HCT116 (cell line): Measurements from ENCODE around the gene PPFIA2. TPM values are rescaled to one million over a fixed set of nuclear protein-coding genes. Genes with fewer than 3 reads are reported as not detected.

Experiments
- ATAC-seq: fragments of 200-7000 bp; cut with Tn5 transposase; 2 replicates; pipeline ENCODE4 v1.9.1; 2020; ENCODE audit warnings: mild to moderate bottlenecking, moderate library complexity
- BruUV-seq: library from RNA; stranded (reverse); fragments of 400-500 nt; replicated peaks from 2 replicates; lab custom pipeline; 2021; lab: Mats Ljungman, UMichigan
- CTCF ChIA-PET: fragments of 300-600 bp; sonication (Branson Sonifier 250); formaldehyde crosslinking; loops from one replicate; lab custom pipeline; 2021; ENCODE audit warnings: antibody characterized with exemption; lab: Charles Lee
- POLR2A ChIA-PET: fragments of 300-600, 350-600 bp; sonication (Branson Sonifier 250); formaldehyde crosslinking; loops from one replicate; lab custom pipeline; 2021; ENCODE audit warnings: antibody characterized with exemption; lab: Charles Lee
- RAD21 ChIA-PET, 2 experiments: fragments of 300-600 bp; sonication (Branson Sonifier 250); formaldehyde crosslinking; loops; one replicate each; lab custom pipeline; 2023; ENCODE audit warnings: low total read pairs in 2 of 2; ENCODE audit not compliant: uncharacterized antibody in 2 of 2, unreplicated experiment in 2 of 2, low non-redundant PET in 1 of 2; lab: Charles Lee
- DNase-seq: peaks from one replicate; pipeline ENCODE4 v3.0.0-alpha.2; 2010; ENCODE audit warnings: low read depth, low spot score
- H2AFZ ChIP-seq: fragments of 200-600 bp; shearing (Covaris generic), sonication (generic); 2 replicates; pipeline ENCODE4 v1.6.1; 2017; ENCODE audit warnings: low read depth, mixed run types, mixed read lengths, antibody characterized with exemption, low read length; ENCODE audit not compliant: poor library complexity, severe bottlenecking
- H3K27ac ChIP-seq: 2 replicates; pipeline ENCODE4 v1.5.1; 2012; ENCODE audit warnings: low read depth, low read length
- H3K27me3 ChIP-seq: fragments of 200-600 bp; sonication (generic); 2 replicates; pipeline ENCODE4 v1.6.1; 2016; ENCODE audit warnings: mixed run types, low read length, mixed read lengths; ENCODE audit not compliant: insufficient read depth
- H3K36me3 ChIP-seq, 2 experiments: fragments of 200-500 bp in 1 of 2; fragments of 200-600 bp in 1 of 2; sonication (Bioruptor generic) in 1 of 2; sonication (generic) in 1 of 2; 2 replicates each; pipeline versions ENCODE4 v1.5.1 to v1.6.1; 2014 to 2016; ENCODE audit warnings: low read length in 2 of 2, inconsistent platforms in 1 of 2, mixed read lengths in 1 of 2, mixed run types in 1 of 2; ENCODE audit not compliant: insufficient read depth in 2 of 2, control insufficient read depth in 1 of 2
- H3K4me1 ChIP-seq, 2 experiments: fragments of 200-600 bp in 1 of 2; sonication (generic) in 1 of 2; 2 replicates each; pipeline versions ENCODE4 v1.5.1 to v1.6.1; 2012 to 2017; ENCODE audit warnings: low read length in 2 of 2, inconsistent platforms in 1 of 2, mild to moderate bottlenecking in 1 of 2, mixed read lengths in 1 of 2, mixed run types in 1 of 2, moderate library complexity in 1 of 2; ENCODE audit not compliant: insufficient read depth in 2 of 2, control insufficient read depth in 1 of 2
- H3K4me2 ChIP-seq: fragments of 200-600 bp; sonication (generic); 2 replicates; pipeline ENCODE4 v1.6.1; 2017; ENCODE audit warnings: mixed run types, low read length, mixed read lengths
- H3K4me3 ChIP-seq, 2 experiments: fragments of 200-600 bp in 1 of 2; sonication (generic) in 1 of 2; replicated peaks in 1 of 2; 2 replicates each; pipeline ENCODE4 v1.5.1; 2011 to 2016; ENCODE audit warnings: low read length in 2 of 2, control low read depth in 1 of 2, low read depth in 1 of 2, mild to moderate bottlenecking in 1 of 2, mixed read lengths in 1 of 2, mixed run types in 1 of 2
- H3K79me2 ChIP-seq: fragments of 200-600 bp; sonication (generic); 2 replicates; pipeline ENCODE4 v1.6.1; 2017; ENCODE audit warnings: mild to moderate bottlenecking, mixed run types, low read length, moderate library complexity, mixed read lengths; ENCODE audit not compliant: insufficient read depth
- H3K9ac ChIP-seq: fragments of 200-600 bp; sonication (generic); 2 replicates; pipeline ENCODE4 v1.6.1; 2016; ENCODE audit warnings: low read length, mixed read lengths
- H3K9me2 ChIP-seq: fragments of 200-600 bp; sonication (generic), shearing (Covaris generic); 2 replicates; pipeline ENCODE4 v1.6.1; 2017; ENCODE audit warnings: mixed run types, mild to moderate bottlenecking, moderate library complexity; ENCODE audit not compliant: insufficient read depth
- H3K9me3 ChIP-seq, 2 experiments: fragments of 200-500 bp in 1 of 2; fragments of 200-600 bp in 1 of 2; sonication (Bioruptor generic) in 1 of 2; sonication (generic) in 1 of 2; 2 replicates each; pipeline ENCODE4 v1.6.1; 2014 to 2017; ENCODE audit warnings: low read length in 2 of 2, mixed read lengths in 2 of 2, inconsistent platforms in 1 of 2, low read depth in 1 of 2, mild to moderate bottlenecking in 1 of 2, mixed run types in 1 of 2, moderate library complexity in 1 of 2; ENCODE audit not compliant: control insufficient read depth in 1 of 2, insufficient read depth in 1 of 2
- H4K20me1 ChIP-seq: fragments of 200-600 bp; sonication (generic), shearing (Covaris generic); 2 replicates; pipeline ENCODE4 v1.6.1; 2017; ENCODE audit warnings: mixed run types, mild to moderate bottlenecking, moderate library complexity; ENCODE audit not compliant: insufficient read depth
- CBX3 ChIP-seq: IDR thresholded peaks from 2 replicates; pipeline ENCODE4 v1.6.1; 2012; ENCODE audit warnings: low read depth
- CEBPB ChIP-seq: IDR thresholded peaks from 2 replicates; pipeline ENCODE4 v1.6.1; 2012; ENCODE audit warnings: low read depth
- ELF1 ChIP-seq: IDR thresholded peaks from 2 replicates; pipeline ENCODE4 v1.6.1; 2012; ENCODE audit warnings: low read depth, borderline replicate concordance
- FOSL1 ChIP-seq: IDR thresholded peaks from 2 replicates; pipeline ENCODE4 v1.6.1; 2012; ENCODE audit warnings: low read depth
- POLR2A ChIP-seq: IDR thresholded peaks from 2 replicates; pipeline ENCODE4 v1.7.0; 2011; ENCODE audit warnings: borderline replicate concordance; ENCODE audit not compliant: insufficient read depth, insufficient read length; ENCODE audit errors: extremely low read depth
- RAD21 ChIP-seq: IDR thresholded peaks from 2 replicates; pipeline ENCODE4 v1.6.1; 2012; ENCODE audit warnings: low read depth, mild to moderate bottlenecking
- SIN3A ChIP-seq: IDR thresholded peaks from 2 replicates; pipeline ENCODE4 v1.6.1; 2012; ENCODE audit warnings: low read depth
- SRF ChIP-seq: IDR thresholded peaks from 2 replicates; pipeline ENCODE4 v1.6.1; 2012; ENCODE audit warnings: low read depth
- YY1 ChIP-seq: IDR thresholded peaks from 2 replicates; pipeline ENCODE4 v1.6.1; 2011; ENCODE audit warnings: low read length, low read depth, moderate library complexity, mild to moderate bottlenecking; ENCODE audit not compliant: insufficient replicate concordance; ENCODE audit errors: extremely low read depth
- intact Hi-C: fragments of 100-400 bp; cut with micrococcal nuclease; formaldehyde crosslinking; loops from 2 replicates; pipeline ENCODE4 v1.10.0; 2022
- total RNA-seq: library from RNA; stranded (reverse); gene quantifications from one replicate; pipeline ENCODE4 v1.2.1, GENCODE V29; 2021; ENCODE audit not compliant: unreplicated experiment
- TF ChIP-seq, protein P1 (sequence below): IDR thresholded peaks from 2 replicates; pipeline ENCODE4 v1.6.1; 2012
- TF ChIP-seq, protein P2 (sequence below), 3 experiments: fragments of 200-600 bp in 1 of 3; sonication (generic) in 1 of 3; IDR thresholded peaks in 2 of 3; conservative IDR thresholded peaks in 1 of 3; 2 replicates each; pipeline ENCODE4 v1.5.1; 2012 to 2017; ENCODE audit warnings: low read depth in 2 of 3, low read length in 2 of 3, antibody characterized with exemption in 1 of 3, borderline replicate concordance in 1 of 3, control low read depth in 1 of 3, mild to moderate bottlenecking in 1 of 3, mixed read lengths in 1 of 3, mixed run types in 1 of 3, moderate library complexity in 1 of 3; ENCODE audit not compliant: insufficient read depth in 1 of 3
- TF ChIP-seq, protein P3 (sequence below): IDR thresholded peaks from 2 replicates; pipeline ENCODE4 v1.6.1; 2011; ENCODE audit warnings: mild to moderate bottlenecking, low read length, moderate library complexity; ENCODE audit not compliant: insufficient replicate concordance; ENCODE audit errors: extremely low read depth

The PPFIA2 gene
- total RNA-seq, 1 experiment from 2014 or later = not detected

DNA sequence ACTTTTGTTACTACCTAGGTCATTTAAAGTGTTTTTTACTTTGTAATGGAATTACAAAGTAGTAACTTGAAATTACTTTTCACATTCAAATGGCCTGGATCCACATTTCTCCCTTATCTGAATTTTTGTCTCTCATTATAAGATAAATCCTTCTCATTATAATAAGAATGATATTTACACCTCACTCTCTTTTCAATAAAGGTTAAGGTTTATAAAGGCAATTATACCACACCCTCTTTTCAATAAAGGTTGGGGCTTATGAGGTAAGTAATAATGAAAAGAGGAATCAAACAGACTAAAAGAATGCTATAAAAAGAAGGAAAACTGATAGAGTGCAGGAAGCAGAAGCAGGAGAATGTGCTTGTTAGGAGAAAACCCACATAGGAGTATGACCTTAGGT lies 470.5 kb downstream of the PPFIA2 start:
- DNase-seq = no peak

More for the DNA sequence above, 470.5 kb downstream of the PPFIA2 start:
- H3K9ac ChIP-seq = no peak overlapping the region
- ATAC-seq = no peak
- POLR2A ChIA-PET = no interaction called here
- H3K4me3 ChIP-seq = no peak overlapping the region
- H2AFZ ChIP-seq = no peak overlapping the region
- no peaks in the 10 kb centered on the region for H3K79me2 ChIP-seq
- H3K9me3 ChIP-seq = no peaks in the 10 kb centered on the region
- no peak overlapping the region for H3K27ac ChIP-seq
- no peaks in the 10 kb centered on the region for H3K4me1 ChIP-seq
- CTCF ChIA-PET = no interaction called here
- TF ChIP-seq FOSL1 = no peak
- no peak for TF ChIP-seq SIN3A
- TF ChIP-seq YY1 = no peak
- TF ChIP-seq RAD21 = no peak
- TF ChIP-seq, protein P1, sequence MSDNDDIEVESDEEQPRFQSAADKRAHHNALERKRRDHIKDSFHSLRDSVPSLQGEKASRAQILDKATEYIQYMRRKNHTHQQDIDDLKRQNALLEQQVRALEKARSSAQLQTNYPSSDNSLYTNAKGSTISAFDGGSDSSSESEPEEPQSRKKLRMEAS = no peak
- no peak for TF ChIP-seq CEBPB
- TF ChIP-seq, protein P2, sequence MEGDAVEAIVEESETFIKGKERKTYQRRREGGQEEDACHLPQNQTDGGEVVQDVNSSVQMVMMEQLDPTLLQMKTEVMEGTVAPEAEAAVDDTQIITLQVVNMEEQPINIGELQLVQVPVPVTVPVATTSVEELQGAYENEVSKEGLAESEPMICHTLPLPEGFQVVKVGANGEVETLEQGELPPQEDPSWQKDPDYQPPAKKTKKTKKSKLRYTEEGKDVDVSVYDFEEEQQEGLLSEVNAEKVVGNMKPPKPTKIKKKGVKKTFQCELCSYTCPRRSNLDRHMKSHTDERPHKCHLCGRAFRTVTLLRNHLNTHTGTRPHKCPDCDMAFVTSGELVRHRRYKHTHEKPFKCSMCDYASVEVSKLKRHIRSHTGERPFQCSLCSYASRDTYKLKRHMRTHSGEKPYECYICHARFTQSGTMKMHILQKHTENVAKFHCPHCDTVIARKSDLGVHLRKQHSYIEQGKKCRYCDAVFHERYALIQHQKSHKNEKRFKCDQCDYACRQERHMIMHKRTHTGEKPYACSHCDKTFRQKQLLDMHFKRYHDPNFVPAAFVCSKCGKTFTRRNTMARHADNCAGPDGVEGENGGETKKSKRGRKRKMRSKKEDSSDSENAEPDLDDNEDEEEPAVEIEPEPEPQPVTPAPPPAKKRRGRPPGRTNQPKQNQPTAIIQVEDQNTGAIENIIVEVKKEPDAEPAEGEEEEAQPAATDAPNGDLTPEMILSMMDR (IDR thresholded peaks at IDR 0.05 in 2 of 3, conservative IDR thresholded peaks at IDR 0.05 in 1 of 3; ENCODE audit: borderline replicate concordance in 1 of 3, insufficient read depth in 1 of 3, low read depth in 2 of 3, low read length in 2 of 3) = no peak
- TF ChIP-seq ELF1 = no peak
- TF ChIP-seq SRF = no peak
- TF ChIP-seq, protein P3, sequence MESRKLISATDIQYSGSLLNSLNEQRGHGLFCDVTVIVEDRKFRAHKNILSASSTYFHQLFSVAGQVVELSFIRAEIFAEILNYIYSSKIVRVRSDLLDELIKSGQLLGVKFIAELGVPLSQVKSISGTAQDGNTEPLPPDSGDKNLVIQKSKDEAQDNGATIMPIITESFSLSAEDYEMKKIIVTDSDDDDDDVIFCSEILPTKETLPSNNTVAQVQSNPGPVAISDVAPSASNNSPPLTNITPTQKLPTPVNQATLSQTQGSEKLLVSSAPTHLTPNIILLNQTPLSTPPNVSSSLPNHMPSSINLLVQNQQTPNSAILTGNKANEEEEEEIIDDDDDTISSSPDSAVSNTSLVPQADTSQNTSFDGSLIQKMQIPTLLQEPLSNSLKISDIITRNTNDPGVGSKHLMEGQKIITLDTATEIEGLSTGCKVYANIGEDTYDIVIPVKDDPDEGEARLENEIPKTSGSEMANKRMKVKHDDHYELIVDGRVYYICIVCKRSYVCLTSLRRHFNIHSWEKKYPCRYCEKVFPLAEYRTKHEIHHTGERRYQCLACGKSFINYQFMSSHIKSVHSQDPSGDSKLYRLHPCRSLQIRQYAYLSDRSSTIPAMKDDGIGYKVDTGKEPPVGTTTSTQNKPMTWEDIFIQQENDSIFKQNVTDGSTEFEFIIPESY = no peak
- TF ChIP-seq CBX3 = no peak
- TF ChIP-seq POLR2A = no peak
- H3K27me3 ChIP-seq = no peaks in the 10 kb centered on the region
- no peak overlapping the region for H3K4me2 ChIP-seq
- BruUV-seq = no TSS peak
- RAD21 ChIA-PET = no interaction called here
- intact Hi-C loops = no loop called here
- H4K20me1 ChIP-seq = no peaks in the 10 kb centered on the region
- H3K36me3 ChIP-seq = no peaks in the 10 kb centered on the region
- no peaks in the 10 kb centered on the region for H3K9me2 ChIP-seq
